Lower leg skin (tissue), 3 donors: ENCODE data around the gene WARS2.

Experiments
- CTCF ChIP-seq, 3 donors: fragments of 450-650 bp; IDR thresholded peaks; one replicate each; pipeline ENCODE4 v1.5.1; 2016; ENCODE audit warnings: antibody characterized with exemption in 3 of 3, mild to moderate bottlenecking in 3 of 3, moderate library complexity in 2 of 3
- POLR2A ChIP-seq, 2 donors: fragments of 450-650 bp; IDR thresholded peaks; one replicate each; pipeline ENCODE4 v1.6.1; 2016 to 2017; ENCODE audit warnings: antibody characterized with exemption in 2 of 2, mild to moderate bottlenecking in 1 of 2, moderate library complexity in 1 of 2

GRCh38 chr1:119012383-119012782, 128.1 kb downstream of the WARS2 start:
- TF ChIP-seq CTCF (IDR thresholded peaks at IDR 0.05) (no peak), POLR2A (IDR thresholded peaks at IDR 0.05) (no peak)
